ENCODE measurements around the gene TRMT11. TPM values are rescaled to one million over a fixed set of nuclear protein-coding genes. Genes with fewer than 3 reads are reported as not detected.

TRMT11 gene
- total and polyA plus RNA-seq, 2 of the 13 experiments (the other 11 are each of a cell fraction or from before 2014, with no cell fraction given) = 42.2 to 81.9 TPM

GRCh38 chr6:125985979-125986300 is 400 bp upstream of the TRMT11 start (continued):
- TF ChIP-seq KIAA2018 (CRISPR knock-in tag; IDR thresholded peaks at IDR 0.05; ENCODE audit: borderline replicate concordance) (0 out of 2 replicates have a peak, but pooled peaks have one; percentile 44), ZNF101 (CRISPR knock-in tag; IDR thresholded peaks at IDR 0.05; ENCODE audit: borderline replicate concordance, low read depth) (no peak), U2AF1 (optimal IDR thresholded peaks at IDR 0.05; ENCODE audit: low read depth, low read length) (no peak), ZNF260 (CRISPR knock-in tag; IDR thresholded peaks at IDR 0.05; ENCODE audit: borderline replicate concordance, low read depth) (no peak), ZNF207 (IDR thresholded peaks at IDR 0.05; ENCODE audit: borderline replicate concordance) (no peak), TCF7L2 (IDR thresholded peaks at IDR 0.05; ENCODE audit: low read depth, low read length) (no peak), PRPF4 (IDR thresholded peaks at IDR 0.05; ENCODE audit: low read depth, low read length, poor library complexity, severe bottlenecking) (no peak), SMAD9 (CRISPR knock-in tag; IDR thresholded peaks at IDR 0.05) (no peak), ZNF484 (CRISPR knock-in tag; IDR thresholded peaks at IDR 0.05; ENCODE audit: borderline replicate concordance, low read depth) (no peak), ZIK1 (CRISPR knock-in tag; IDR thresholded peaks at IDR 0.05; ENCODE audit: borderline replicate concordance, low read depth) (no peak), KLF6 (CRISPR knock-in tag; IDR thresholded peaks at IDR 0.05) (no peak), ARNTL (CRISPR knock-in tag; IDR thresholded peaks at IDR 0.05) (no peak), ZNF225 (CRISPR knock-in tag; IDR thresholded peaks at IDR 0.05) (no peak), CBX2 (IDR thresholded peaks at IDR 0.05; ENCODE audit: low read depth, low read length) (no peak), CBX2 (CRISPR knock-in tag; IDR thresholded peaks at IDR 0.05; ENCODE audit: low read depth) (no peak), HNRNPH1 (optimal IDR thresholded peaks at IDR 0.05; ENCODE audit: low read depth, low read length) (no peak), ZNF282 (IDR thresholded peaks at IDR 0.05; ENCODE audit: partially characterized antibody) (no peak)
- TF ChIP-seq, protein P1, sequence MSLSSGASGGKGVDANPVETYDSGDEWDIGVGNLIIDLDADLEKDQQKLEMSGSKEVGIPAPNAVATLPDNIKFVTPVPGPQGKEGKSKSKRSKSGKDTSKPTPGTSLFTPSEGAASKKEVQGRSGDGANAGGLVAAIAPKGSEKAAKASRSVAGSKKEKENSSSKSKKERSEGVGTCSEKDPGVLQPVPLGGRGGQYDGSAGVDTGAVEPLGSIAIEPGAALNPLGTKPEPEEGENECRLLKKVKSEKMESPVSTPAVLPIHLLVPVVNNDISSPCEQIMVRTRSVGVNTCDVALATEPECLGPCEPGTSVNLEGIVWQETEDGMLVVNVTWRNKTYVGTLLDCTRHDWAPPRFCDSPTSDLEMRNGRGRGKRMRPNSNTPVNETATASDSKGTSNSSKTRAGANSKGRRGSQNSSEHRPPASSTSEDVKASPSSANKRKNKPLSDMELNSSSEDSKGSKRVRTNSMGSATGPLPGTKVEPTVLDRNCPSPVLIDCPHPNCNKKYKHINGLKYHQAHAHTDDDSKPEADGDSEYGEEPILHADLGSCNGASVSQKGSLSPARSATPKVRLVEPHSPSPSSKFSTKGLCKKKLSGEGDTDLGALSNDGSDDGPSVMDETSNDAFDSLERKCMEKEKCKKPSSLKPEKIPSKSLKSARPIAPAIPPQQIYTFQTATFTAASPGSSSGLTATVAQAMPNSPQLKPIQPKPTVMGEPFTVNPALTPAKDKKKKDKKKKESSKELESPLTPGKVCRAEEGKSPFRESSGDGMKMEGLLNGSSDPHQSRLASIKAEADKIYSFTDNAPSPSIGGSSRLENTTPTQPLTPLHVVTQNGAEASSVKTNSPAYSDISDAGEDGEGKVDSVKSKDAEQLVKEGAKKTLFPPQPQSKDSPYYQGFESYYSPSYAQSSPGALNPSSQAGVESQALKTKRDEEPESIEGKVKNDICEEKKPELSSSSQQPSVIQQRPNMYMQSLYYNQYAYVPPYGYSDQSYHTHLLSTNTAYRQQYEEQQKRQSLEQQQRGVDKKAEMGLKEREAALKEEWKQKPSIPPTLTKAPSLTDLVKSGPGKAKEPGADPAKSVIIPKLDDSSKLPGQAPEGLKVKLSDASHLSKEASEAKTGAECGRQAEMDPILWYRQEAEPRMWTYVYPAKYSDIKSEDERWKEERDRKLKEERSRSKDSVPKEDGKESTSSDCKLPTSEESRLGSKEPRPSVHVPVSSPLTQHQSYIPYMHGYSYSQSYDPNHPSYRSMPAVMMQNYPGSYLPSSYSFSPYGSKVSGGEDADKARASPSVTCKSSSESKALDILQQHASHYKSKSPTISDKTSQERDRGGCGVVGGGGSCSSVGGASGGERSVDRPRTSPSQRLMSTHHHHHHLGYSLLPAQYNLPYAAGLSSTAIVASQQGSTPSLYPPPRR (CRISPR knock-in tag; IDR thresholded peaks at IDR 0.05; ENCODE audit: borderline replicate concordance) = no peak

All from HepG2 (cell line).